Endothelial cell of umbilical vein (primary cell): ENCODE measurements around the gene SFI1. TPM values are rescaled to one million over a fixed set of nuclear protein-coding genes. Genes with fewer than 3 reads are reported as not detected.

ENCODE experiments used
- BruUV-seq: library from RNA; stranded (reverse); fragments of 400-500 nt; replicated peaks from 2 replicates; lab custom pipeline; 2021; lab: Mats Ljungman, UMichigan
- CTCF ChIA-PET: fragments of 300-600, 350-600 bp; sonication (Branson Sonifier 250); formaldehyde crosslinking; loops from one replicate; lab custom pipeline; 2021; ENCODE audit warnings: antibody characterized with exemption, inconsistent platforms; lab: Charles Lee
- POLR2A ChIA-PET: fragments of 300-600, 350-600 bp; sonication (Branson Sonifier 250); formaldehyde crosslinking; loops from one replicate; lab custom pipeline; 2021; ENCODE audit warnings: antibody characterized with exemption, inconsistent platforms; lab: Charles Lee
- DNase-seq: peaks from one replicate; pipeline ENCODE4 v3.0.0-alpha.2; 2011; ENCODE audit warnings: low read depth, low spot score
- FAIRE-seq: peaks from 2 replicates; lab custom pipeline; 2011; peaks lifted over from hg19 to GRCh38; lab: Jason Lieb, UNC
- H2AFZ ChIP-seq: 2 replicates; pipeline ENCODE4 v1.6.0; 2012; ENCODE audit warnings: low read depth, low read length, control low read depth, inconsistent platforms
- H3K27ac ChIP-seq: 2 replicates; pipeline ENCODE4 v1.5.1; 2011; ENCODE audit warnings: low read depth, mild to moderate bottlenecking, control low read depth, low read length, moderate library complexity; ENCODE audit not compliant: insufficient read depth
- H3K27me3 ChIP-seq, 2 experiments: 2 replicates each; pipeline versions ENCODE4 v1.6.0 to v1.6.1; 2011; ENCODE audit warnings: low read length in 2 of 2, mixed read lengths in 1 of 2; ENCODE audit not compliant: control insufficient read depth in 2 of 2, insufficient read depth in 2 of 2
- H3K36me3 ChIP-seq, 2 experiments: 2 replicates in 1 of 2; 3 replicates in 1 of 2; pipeline ENCODE4 v1.5.1; 2011; ENCODE audit warnings: low read length in 2 of 2, mild to moderate bottlenecking in 1 of 2, moderate library complexity in 1 of 2; ENCODE audit not compliant: control insufficient read depth in 2 of 2, insufficient read depth in 2 of 2; ENCODE audit errors: extremely low read depth in 1 of 2
- H3K4me1 ChIP-seq: 3 replicates; pipeline ENCODE4 v1.5.1; 2011; ENCODE audit warnings: mild to moderate bottlenecking, low read length; ENCODE audit not compliant: control insufficient read depth, insufficient read depth; ENCODE audit errors: extremely low read depth
- H3K4me2 ChIP-seq: 2 replicates; pipeline ENCODE4 v1.6.1; 2011; ENCODE audit warnings: low read length, control low read depth, mixed read lengths; ENCODE audit not compliant: insufficient read depth
- H3K4me3 ChIP-seq, 3 experiments: fragments of 200-600 bp in 1 of 3; sonication (generic), shearing (Covaris generic) in 1 of 3; replicated peaks in 1 of 3; 2 replicates each; pipeline ENCODE4 v1.5.1; 2011 to 2016; ENCODE audit warnings: control low read depth in 3 of 3, low read length in 3 of 3, mild to moderate bottlenecking in 2 of 3, inconsistent platforms in 1 of 3, low read depth in 1 of 3, moderate library complexity in 1 of 3; ENCODE audit not compliant: insufficient read depth in 1 of 3
- H3K79me2 ChIP-seq: 2 replicates; pipeline ENCODE4 v1.6.0; 2012; ENCODE audit warnings: low read length, inconsistent platforms; ENCODE audit not compliant: control insufficient read depth, insufficient read depth
- H3K9ac ChIP-seq: replicated peaks from 2 replicates; pipeline ENCODE3; 2011; ENCODE audit warnings: low read length, control low read depth; ENCODE audit not compliant: insufficient read depth; ENCODE audit errors: extremely low read depth
- H3K9me1 ChIP-seq: replicated peaks from 3 replicates; pipeline ENCODE4 v1.6.0; 2011; ENCODE audit warnings: mild to moderate bottlenecking, low read length; ENCODE audit not compliant: control insufficient read depth, insufficient read depth; ENCODE audit errors: extremely low read depth
- H3K9me3 ChIP-seq: replicated peaks from 2 replicates; pipeline ENCODE4 v1.5.1; 2012; ENCODE audit warnings: low read length, inconsistent platforms; ENCODE audit not compliant: control insufficient read depth, insufficient read depth
- H4K20me1 ChIP-seq: replicated peaks from 2 replicates; pipeline ENCODE3; 2011; ENCODE audit warnings: mild to moderate bottlenecking, low read length; ENCODE audit not compliant: control insufficient read depth, insufficient read depth; ENCODE audit errors: extremely low read depth
- EZH2 ChIP-seq: IDR thresholded peaks from 2 replicates; pipeline ENCODE4 v1.6.1; 2012; ENCODE audit warnings: borderline replicate concordance, low read depth, mild to moderate bottlenecking, moderate library complexity, low read length, inconsistent platforms; ENCODE audit not compliant: severe bottlenecking
- FOS ChIP-seq: IDR thresholded peaks from 2 replicates; pipeline ENCODE4 v1.6.1; 2011; ENCODE audit warnings: mild to moderate bottlenecking, low read length, moderate library complexity, borderline replicate concordance; ENCODE audit not compliant: insufficient read depth
- GATA2 ChIP-seq: IDR thresholded peaks from 2 replicates; pipeline ENCODE4 v1.7.0; 2011; ENCODE audit warnings: low read depth, mild to moderate bottlenecking, moderate library complexity, mixed read lengths, low read length; ENCODE audit not compliant: insufficient read length, insufficient read depth
- JUN ChIP-seq: IDR thresholded peaks from 2 replicates; pipeline ENCODE4 v1.6.1; 2011; ENCODE audit warnings: borderline replicate concordance, low read depth; ENCODE audit not compliant: insufficient read length, insufficient read depth
- MYC ChIP-seq: IDR thresholded peaks from one replicate; pipeline ENCODE4 v1.6.1; 2011; ENCODE audit warnings: mild to moderate bottlenecking, low read depth, low read length
- POLR2A ChIP-seq: IDR thresholded peaks from 2 replicates; pipeline ENCODE4 v1.6.1; 2012; ENCODE audit warnings: low read depth, mild to moderate bottlenecking, control low read depth, low read length
- POLR2AphosphoS5 ChIP-seq: IDR thresholded peaks from 2 replicates; pipeline ENCODE4 v1.6.1; 2012; ENCODE audit warnings: low read depth, mild to moderate bottlenecking, control low read depth, low read length, moderate library complexity; ENCODE audit not compliant: insufficient read depth
- dilution Hi-C: fragments of 300-500 bp; cut with MboI; formaldehyde crosslinking; loops from one replicate; pipeline ENCODE4 v1.15.0; 2019; ENCODE audit warnings: low sequenced_read_pairs; ENCODE audit not compliant: extremely low pct_ligation_motif_present
- intact Hi-C: fragments of 100-400 bp; cut with micrococcal nuclease; formaldehyde crosslinking; loops from one replicate; pipeline ENCODE4 v1.10.0; 2022
- polyA plus RNA-seq, 4 experiments: library from polyadenylated mRNA; depleted of rRNA in 3 of 4; stranded (reverse) in 3 of 4; unstranded in 1 of 4; fragments of >200 nt; gene quantifications; 2 replicates each; pipeline versions ENCODE4 v1.2.1 to v1.2.3, GENCODE V29; 2011 to 2012; ENCODE audit warnings: missing spikeins in 1 of 4
- total RNA-seq: library from RNA; stranded (reverse); gene quantifications from 2 replicates; pipeline ENCODE4 v1.2.3, GENCODE V29; 2021
- TF ChIP-seq, protein P1 (sequence below): IDR thresholded peaks from 2 replicates; pipeline ENCODE4 v1.6.1; 2011; ENCODE audit not compliant: insufficient read depth, insufficient read length
- TF ChIP-seq, protein P2 (sequence below), 2 donors: IDR thresholded peaks; 1 replicate in 1 of 2; 2 replicates in 1 of 2; pipeline ENCODE4 v1.5.1; 2011; ENCODE audit warnings: low read length in 2 of 2, mild to moderate bottlenecking in 2 of 2, moderate library complexity in 2 of 2, control low read depth in 1 of 2, inconsistent platforms in 1 of 2, low read depth in 1 of 2; ENCODE audit not compliant: insufficient read depth in 1 of 2; ENCODE audit errors: extremely low read depth in 1 of 2

SFI1 gene
- total and polyA plus RNA-seq, 2 donors (not counting 3 experiments of a cell fraction or from before 2014, with no cell fraction given), result 12.5 to 46.4 TPM

DNA sequence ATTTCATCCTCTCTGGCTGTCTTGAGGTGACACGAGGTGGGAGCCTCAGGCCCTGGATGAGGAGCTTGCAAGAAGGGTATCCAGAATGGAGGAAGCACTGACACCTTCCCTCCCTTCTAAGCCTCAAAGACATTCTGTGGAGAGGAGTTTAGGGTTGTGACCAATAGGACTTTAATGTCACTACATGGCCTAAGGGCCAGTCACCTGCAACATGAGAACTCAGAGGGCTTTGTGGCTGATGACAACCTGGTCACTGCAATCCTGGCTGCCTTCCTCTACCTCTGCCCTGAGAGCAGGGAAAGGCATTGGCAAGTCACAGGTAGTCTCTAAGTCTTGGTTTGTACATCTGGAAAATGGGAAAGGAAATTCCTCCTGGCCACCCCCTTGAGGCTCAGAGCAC lies 132.0 kb downstream of the SFI1 start:
- no peaks in the 10 kb centered on the region for H4K20me1 ChIP-seq
- H3K4me2 ChIP-seq, result no peak overlapping the region
- DNase-seq (no peak), FAIRE-seq (no peak)
- ChIA-PET CTCF (interaction anchor here (5.4 kb wide), 1 partner anchor 72 kb away, joined by 29 read pairs; no protein-coding TSS in a partner anchor), POLR2A (no interaction called here)
- H3K36me3 ChIP-seq, result peaks cover 0 to 3% of the 10 kb centered on the region in 2 experiments
- H3K9ac ChIP-seq, result no peak overlapping the region
- peaks cover 43% of the 10 kb centered on the region for H3K4me1 ChIP-seq
- H2AFZ ChIP-seq, result no peak overlapping the region
- H3K27me3 ChIP-seq, result no peaks in the 10 kb centered on the region
- TF ChIP-seq GATA2 (no peak), FOS (no peak), POLR2AphosphoS5 (no peak), POLR2A (no peak), EZH2 (no peak), MYC (no peak), JUN (no peak)
- TF ChIP-seq, protein P1, sequence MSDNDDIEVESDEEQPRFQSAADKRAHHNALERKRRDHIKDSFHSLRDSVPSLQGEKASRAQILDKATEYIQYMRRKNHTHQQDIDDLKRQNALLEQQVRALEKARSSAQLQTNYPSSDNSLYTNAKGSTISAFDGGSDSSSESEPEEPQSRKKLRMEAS, result no peak
- TF ChIP-seq, protein P2, sequence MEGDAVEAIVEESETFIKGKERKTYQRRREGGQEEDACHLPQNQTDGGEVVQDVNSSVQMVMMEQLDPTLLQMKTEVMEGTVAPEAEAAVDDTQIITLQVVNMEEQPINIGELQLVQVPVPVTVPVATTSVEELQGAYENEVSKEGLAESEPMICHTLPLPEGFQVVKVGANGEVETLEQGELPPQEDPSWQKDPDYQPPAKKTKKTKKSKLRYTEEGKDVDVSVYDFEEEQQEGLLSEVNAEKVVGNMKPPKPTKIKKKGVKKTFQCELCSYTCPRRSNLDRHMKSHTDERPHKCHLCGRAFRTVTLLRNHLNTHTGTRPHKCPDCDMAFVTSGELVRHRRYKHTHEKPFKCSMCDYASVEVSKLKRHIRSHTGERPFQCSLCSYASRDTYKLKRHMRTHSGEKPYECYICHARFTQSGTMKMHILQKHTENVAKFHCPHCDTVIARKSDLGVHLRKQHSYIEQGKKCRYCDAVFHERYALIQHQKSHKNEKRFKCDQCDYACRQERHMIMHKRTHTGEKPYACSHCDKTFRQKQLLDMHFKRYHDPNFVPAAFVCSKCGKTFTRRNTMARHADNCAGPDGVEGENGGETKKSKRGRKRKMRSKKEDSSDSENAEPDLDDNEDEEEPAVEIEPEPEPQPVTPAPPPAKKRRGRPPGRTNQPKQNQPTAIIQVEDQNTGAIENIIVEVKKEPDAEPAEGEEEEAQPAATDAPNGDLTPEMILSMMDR (IDR thresholded peaks at IDR 0.05; ENCODE audit: extremely low read depth in 1 of 2, insufficient read depth in 1 of 2, low read depth in 1 of 2, low read length in 2 of 2), result no peak
- no peak overlapping the region for H3K27ac ChIP-seq
- no peaks in the 10 kb centered on the region for H3K9me3 ChIP-seq
- intact Hi-C loops (no loop called here), dilution Hi-C loops (no loop called here)
- H3K79me2 ChIP-seq, result peaks cover 75% of the 10 kb centered on the region
- no TSS peak for BruUV-seq
- H3K4me3 ChIP-seq, result no peak overlapping the region
- H3K9me1 ChIP-seq, result no peaks in the 10 kb centered on the region
